HL-60 (cell line): Measurements from ENCODE around the gene KIAA1671.

Experiments used
- DNase-seq, 2 experiments: peaks; one replicate each; pipeline ENCODE4 v3.0.0-alpha.2; 2010 to 2020; ENCODE audit warnings: low read depth in 1 of 2, low spot score in 1 of 2
- H3K27ac ChIP-seq: fragments of 250-450 bp; sonication (Bioruptor Pico); replicated peaks from 2 replicates; pipeline ENCODE4 v1.5.1; 2020; ENCODE audit warnings: mild to moderate bottlenecking, moderate library complexity
- H3K27me3 ChIP-seq: fragments of 250-450 bp; sonication (Bioruptor Pico); 2 replicates; pipeline ENCODE4 v1.5.1; 2021; ENCODE audit warnings: mild to moderate bottlenecking, moderate library complexity; ENCODE audit not compliant: insufficient read depth, poor library complexity, severe bottlenecking
- H3K4me3 ChIP-seq: replicated peaks from 2 replicates; pipeline ENCODE4 v1.5.1; 2011; ENCODE audit warnings: mild to moderate bottlenecking, control low read depth, low read length; ENCODE audit not compliant: insufficient read depth
- GABPA ChIP-seq: IDR thresholded peaks from 2 replicates; pipeline ENCODE4 v1.6.1; 2012; ENCODE audit warnings: low read depth
- POLR2AphosphoS5 ChIP-seq: IDR thresholded peaks from 2 replicates; pipeline ENCODE4 v1.6.1; 2012; ENCODE audit warnings: low read depth
- SPI1 ChIP-seq: IDR thresholded peaks from 2 replicates; pipeline ENCODE4 v1.6.1; 2012; ENCODE audit warnings: low read depth, mild to moderate bottlenecking, borderline replicate concordance
- TF ChIP-seq, protein P1 (sequence below): IDR thresholded peaks from 2 replicates; pipeline ENCODE4 v1.6.1; 2012; ENCODE audit warnings: low read depth; ENCODE audit not compliant: insufficient replicate concordance
- TF ChIP-seq, protein P2 (sequence below): IDR thresholded peaks from one replicate; pipeline ENCODE4 v1.5.1; 2011; ENCODE audit warnings: low read length, control low read depth, inconsistent platforms; ENCODE audit not compliant: insufficient read depth

KIAA1671 gene

DNA sequence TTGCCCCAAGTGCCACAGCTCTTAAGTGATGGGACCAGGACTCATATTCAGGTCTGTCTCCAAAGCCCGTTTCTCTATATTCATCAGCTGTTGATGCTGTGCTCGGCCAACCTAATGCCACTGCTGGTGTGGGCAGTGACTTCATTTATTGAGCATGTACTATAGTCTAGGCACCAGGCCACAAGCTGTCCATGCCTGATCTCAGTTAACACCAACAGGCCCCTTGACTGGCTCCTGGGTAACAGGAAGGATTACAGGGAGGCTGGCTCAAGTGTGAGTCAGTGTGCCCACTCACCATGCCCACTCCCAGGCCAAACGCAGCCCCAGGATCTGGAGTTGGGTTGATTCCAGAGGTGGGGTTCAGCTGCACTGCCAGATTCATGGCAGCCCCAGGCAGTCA, 258.3 kb downstream of the KIAA1671 start:
- TF ChIP-seq, protein P1, sequence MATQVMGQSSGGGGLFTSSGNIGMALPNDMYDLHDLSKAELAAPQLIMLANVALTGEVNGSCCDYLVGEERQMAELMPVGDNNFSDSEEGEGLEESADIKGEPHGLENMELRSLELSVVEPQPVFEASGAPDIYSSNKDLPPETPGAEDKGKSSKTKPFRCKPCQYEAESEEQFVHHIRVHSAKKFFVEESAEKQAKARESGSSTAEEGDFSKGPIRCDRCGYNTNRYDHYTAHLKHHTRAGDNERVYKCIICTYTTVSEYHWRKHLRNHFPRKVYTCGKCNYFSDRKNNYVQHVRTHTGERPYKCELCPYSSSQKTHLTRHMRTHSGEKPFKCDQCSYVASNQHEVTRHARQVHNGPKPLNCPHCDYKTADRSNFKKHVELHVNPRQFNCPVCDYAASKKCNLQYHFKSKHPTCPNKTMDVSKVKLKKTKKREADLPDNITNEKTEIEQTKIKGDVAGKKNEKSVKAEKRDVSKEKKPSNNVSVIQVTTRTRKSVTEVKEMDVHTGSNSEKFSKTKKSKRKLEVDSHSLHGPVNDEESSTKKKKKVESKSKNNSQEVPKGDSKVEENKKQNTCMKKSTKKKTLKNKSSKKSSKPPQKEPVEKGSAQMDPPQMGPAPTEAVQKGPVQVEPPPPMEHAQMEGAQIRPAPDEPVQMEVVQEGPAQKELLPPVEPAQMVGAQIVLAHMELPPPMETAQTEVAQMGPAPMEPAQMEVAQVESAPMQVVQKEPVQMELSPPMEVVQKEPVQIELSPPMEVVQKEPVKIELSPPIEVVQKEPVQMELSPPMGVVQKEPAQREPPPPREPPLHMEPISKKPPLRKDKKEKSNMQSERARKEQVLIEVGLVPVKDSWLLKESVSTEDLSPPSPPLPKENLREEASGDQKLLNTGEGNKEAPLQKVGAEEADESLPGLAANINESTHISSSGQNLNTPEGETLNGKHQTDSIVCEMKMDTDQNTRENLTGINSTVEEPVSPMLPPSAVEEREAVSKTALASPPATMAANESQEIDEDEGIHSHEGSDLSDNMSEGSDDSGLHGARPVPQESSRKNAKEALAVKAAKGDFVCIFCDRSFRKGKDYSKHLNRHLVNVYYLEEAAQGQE, result no peak
- TF ChIP-seq SPI1 (no peak), POLR2AphosphoS5 (no peak), GABPA (no peak)
- TF ChIP-seq, protein P2, sequence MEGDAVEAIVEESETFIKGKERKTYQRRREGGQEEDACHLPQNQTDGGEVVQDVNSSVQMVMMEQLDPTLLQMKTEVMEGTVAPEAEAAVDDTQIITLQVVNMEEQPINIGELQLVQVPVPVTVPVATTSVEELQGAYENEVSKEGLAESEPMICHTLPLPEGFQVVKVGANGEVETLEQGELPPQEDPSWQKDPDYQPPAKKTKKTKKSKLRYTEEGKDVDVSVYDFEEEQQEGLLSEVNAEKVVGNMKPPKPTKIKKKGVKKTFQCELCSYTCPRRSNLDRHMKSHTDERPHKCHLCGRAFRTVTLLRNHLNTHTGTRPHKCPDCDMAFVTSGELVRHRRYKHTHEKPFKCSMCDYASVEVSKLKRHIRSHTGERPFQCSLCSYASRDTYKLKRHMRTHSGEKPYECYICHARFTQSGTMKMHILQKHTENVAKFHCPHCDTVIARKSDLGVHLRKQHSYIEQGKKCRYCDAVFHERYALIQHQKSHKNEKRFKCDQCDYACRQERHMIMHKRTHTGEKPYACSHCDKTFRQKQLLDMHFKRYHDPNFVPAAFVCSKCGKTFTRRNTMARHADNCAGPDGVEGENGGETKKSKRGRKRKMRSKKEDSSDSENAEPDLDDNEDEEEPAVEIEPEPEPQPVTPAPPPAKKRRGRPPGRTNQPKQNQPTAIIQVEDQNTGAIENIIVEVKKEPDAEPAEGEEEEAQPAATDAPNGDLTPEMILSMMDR, result no peak
- Histone ChIP-seq H3K4me3 (no peak overlapping the region), H3K27me3 (no peaks in the 10 kb centered on the region), H3K27ac (no peak overlapping the region)
- DNase-seq, result no peak

DNA sequence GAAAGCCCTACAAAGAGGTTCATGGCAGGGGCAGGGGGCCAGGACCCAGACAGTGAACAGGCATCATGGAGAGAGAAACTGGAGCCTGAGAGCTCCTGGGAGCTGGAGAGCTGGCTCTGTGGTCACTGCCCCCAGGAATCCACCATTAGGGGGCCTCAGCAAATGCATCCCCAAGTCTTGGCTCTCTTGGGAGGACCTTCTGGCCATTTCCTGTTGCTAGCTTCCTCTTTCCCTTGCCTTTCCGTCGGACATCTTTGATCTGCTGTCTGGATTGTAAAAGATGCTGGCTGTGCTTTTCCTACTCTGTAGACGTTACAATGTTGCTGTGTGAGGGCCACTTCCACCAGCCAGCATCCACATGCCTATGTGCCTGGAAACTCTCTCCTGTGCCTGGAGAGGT, 259.8 kb downstream of the KIAA1671 start:
- no peak for DNase-seq
- Histone ChIP-seq H3K27ac (no peak overlapping the region), H3K27me3 (no peaks in the 10 kb centered on the region), H3K4me3 (no peak overlapping the region)
- TF ChIP-seq, protein P1, result no peak
- no peak for TF ChIP-seq GABPA
- no peak for TF ChIP-seq SPI1
- TF ChIP-seq POLR2AphosphoS5, result no peak
- TF ChIP-seq, protein P2, result no peak

DNA sequence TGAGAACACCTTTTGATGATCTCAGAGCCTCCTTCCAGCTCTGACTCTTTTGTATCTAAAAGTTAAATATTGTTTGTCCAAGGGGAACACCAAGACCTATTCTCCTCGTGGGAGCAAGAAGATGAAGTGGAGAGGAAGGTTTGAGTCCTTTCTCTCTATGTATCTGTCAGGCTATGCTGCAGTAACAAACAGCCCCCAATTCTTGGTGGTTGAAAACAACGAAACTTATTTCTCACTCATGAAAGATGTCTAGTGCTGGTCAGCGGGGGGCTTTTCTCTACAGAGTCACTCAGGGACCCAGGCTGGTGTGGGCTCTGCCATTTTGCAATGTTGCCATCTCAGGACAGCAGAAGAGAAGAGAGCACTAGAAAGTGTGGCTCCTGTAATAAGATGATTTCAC, 260.7 kb downstream of the KIAA1671 start:
- no peak for DNase-seq
- TF ChIP-seq GABPA, result no peak
- TF ChIP-seq, protein P1, result no peak
- TF ChIP-seq POLR2AphosphoS5, result no peak
- TF ChIP-seq, protein P2, result no peak
- TF ChIP-seq SPI1, result no peak
- H3K27me3 ChIP-seq, result no peaks in the 10 kb centered on the region

More for the DNA sequence above, 260.7 kb downstream of the KIAA1671 start:
- no peak overlapping the region for H3K4me3 ChIP-seq
- H3K27ac ChIP-seq, result no peak overlapping the region
